Measurements from ENCODE around the gene VWA8.

VWA8 gene

DNA sequence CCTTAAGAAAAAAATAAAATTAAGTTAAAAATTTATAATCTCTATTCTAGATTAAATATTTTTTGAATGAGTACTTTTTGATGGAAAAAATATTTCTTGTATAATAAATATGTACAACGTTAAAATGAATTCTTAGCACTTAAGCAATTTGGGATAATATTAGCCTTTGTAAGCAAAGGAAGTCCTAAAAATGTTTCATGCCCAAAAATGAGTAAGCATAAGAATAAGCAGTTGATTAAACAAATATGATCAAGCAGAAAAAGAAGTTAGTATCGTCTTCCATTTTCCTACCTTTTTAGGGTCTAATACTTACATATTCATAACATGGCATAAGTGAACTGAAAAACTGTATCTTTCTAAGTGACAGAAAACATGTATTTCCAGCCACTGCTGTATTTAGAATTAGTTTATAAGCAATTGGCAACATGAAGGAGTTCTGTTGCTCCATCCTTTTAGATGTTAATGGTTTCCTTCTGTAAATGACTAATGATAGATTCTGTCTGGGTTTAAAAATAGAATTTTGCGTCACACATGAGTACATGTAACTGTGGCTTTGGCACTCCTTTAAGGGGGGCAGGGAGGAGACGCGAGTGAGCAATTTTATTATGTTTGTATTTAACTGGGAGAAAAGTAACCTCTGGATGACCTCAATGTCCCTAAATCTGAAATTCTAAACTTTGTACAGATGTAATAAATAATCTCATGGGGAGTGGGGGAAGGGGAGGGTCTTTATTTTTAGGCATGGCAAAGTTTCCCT lies 266.2 kb downstream of the VWA8 start:
- DNase-seq: no peak
- H3K9me3 ChIP-seq: no peaks in the 10 kb centered on the region
- H3K36me3 ChIP-seq: peaks cover 19% of the 10 kb centered on the region
- TF ChIP-seq, protein P1, sequence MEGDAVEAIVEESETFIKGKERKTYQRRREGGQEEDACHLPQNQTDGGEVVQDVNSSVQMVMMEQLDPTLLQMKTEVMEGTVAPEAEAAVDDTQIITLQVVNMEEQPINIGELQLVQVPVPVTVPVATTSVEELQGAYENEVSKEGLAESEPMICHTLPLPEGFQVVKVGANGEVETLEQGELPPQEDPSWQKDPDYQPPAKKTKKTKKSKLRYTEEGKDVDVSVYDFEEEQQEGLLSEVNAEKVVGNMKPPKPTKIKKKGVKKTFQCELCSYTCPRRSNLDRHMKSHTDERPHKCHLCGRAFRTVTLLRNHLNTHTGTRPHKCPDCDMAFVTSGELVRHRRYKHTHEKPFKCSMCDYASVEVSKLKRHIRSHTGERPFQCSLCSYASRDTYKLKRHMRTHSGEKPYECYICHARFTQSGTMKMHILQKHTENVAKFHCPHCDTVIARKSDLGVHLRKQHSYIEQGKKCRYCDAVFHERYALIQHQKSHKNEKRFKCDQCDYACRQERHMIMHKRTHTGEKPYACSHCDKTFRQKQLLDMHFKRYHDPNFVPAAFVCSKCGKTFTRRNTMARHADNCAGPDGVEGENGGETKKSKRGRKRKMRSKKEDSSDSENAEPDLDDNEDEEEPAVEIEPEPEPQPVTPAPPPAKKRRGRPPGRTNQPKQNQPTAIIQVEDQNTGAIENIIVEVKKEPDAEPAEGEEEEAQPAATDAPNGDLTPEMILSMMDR (IDR thresholded peaks at IDR 0.05; ENCODE audit: low read depth, low read length): no peak
- H3K4me3 ChIP-seq (ENCODE audit: low read depth, low read length): no peak overlapping the region
- H3K27me3 ChIP-seq: no peaks in the 10 kb centered on the region
- peaks cover 14% of the 10 kb centered on the region for H3K4me1 ChIP-seq

DNA sequence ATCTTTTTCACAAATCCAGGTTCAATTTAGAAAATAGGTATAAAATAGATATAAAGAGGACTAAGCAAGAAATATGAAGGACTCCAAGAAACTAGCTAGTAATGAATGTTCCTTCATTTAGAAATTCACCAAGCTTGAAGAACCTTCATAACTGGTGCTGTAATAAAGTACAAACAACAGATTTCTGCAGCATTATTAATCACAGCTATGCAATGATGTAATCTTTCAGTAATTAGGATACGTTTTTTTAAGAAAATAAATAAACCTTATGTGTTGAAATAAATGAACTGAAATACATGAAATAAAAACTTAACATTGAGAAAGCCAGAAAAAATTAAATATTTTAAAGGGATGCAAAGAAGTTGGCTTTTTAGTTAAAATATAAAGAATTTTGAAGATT lies 267.5 kb downstream of the VWA8 start:
- H3K4me3 ChIP-seq (ENCODE audit: low read depth, low read length): no peak overlapping the region
- DNase-seq: no peak
- H3K36me3 ChIP-seq: peaks cover 17% of the 10 kb centered on the region
- no peaks in the 10 kb centered on the region for H3K9me3 ChIP-seq
- no peaks in the 10 kb centered on the region for H3K27me3 ChIP-seq
- TF ChIP-seq, protein P1 (IDR thresholded peaks at IDR 0.05; ENCODE audit: low read depth, low read length): no peak
- peaks cover 14% of the 10 kb centered on the region for H3K4me1 ChIP-seq

DNA sequence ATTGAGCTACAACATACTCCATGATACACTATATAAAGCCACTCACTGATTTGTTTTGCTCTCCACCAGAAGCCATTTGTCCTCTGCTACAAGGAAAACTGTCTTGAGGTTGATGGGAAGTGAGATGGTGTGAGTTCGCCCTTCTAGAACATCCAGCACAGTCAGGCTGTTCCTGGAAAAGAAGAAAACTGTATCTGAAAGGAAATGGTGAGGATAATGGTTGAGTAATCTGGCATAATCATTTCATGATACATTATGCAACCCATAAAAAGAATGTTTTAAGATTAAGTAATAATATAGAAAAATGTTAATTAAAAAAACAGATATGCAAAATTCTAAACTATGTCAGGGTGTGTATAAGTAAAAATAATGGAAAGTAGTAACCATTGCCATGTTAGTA lies 269.6 kb downstream of the VWA8 start:
- DNase-seq: no peak
- Histone ChIP-seq H3K4me1 (peaks cover 10% of the 10 kb centered on the region), H3K36me3 (peaks cover 18% of the 10 kb centered on the region), H3K27me3 (no peaks in the 10 kb centered on the region), H3K9me3 (no peaks in the 10 kb centered on the region), H3K4me3 (ENCODE audit: low read depth, low read length) (no peak overlapping the region)
- TF ChIP-seq, protein P1 (IDR thresholded peaks at IDR 0.05; ENCODE audit: low read depth, low read length): no peak

DNA sequence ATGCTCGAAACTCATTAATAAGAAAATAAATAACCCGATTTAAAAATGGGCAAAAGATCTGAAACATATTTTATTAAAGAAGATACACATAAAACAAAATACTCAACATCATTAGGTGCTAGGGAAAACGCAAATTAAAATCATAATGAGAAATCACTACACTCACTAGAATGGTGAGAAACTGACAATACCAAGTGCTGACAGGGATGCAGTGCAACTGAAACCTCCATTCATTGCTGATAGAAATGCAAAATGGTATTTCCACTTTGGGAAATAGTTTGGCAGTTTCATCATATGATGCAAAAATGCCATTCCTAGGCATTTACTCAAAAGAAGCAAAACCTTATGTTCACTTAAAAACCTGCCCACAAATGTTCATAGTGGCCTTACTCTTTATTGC lies 278.1 kb downstream of the VWA8 start:
- Histone ChIP-seq H3K9me3 (no peaks in the 10 kb centered on the region), H3K4me1 (no peaks in the 10 kb centered on the region)

DNA sequence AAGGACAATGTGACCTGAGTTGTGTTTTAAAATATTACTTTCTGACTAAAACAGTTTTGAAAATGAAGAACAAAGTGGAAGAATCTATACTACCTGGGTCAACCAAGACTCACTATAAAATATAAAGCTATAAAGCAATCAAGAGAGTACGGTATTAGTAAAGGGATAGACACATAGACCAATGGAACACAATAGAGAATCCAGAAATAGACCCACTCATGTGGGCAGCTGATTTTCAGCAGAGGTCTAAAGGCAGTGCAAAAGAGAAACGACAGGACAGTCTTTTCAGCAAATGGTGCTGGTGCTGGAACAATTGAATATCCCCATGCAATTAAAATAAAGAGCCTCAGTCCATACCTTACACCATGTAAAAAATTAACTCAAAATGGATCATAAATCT lies 278.9 kb downstream of the VWA8 start:
- Histone ChIP-seq H3K27me3 (no peaks in the 10 kb centered on the region), H3K9me3 (no peaks in the 10 kb centered on the region), H3K36me3 (peaks cover 16% of the 10 kb centered on the region), H3K4me1 (no peaks in the 10 kb centered on the region), H3K4me3 (ENCODE audit: low read depth, low read length) (no peak overlapping the region)
- TF ChIP-seq, protein P1 (IDR thresholded peaks at IDR 0.05; ENCODE audit: low read depth, low read length): no peak
- DNase-seq: no peak

More for the DNA sequence above, 278.1 kb downstream of the VWA8 start:
- TF ChIP-seq, protein P1 (IDR thresholded peaks at IDR 0.05; ENCODE audit: low read depth, low read length): no peak
- DNase-seq: no peak
- no peaks in the 10 kb centered on the region for H3K27me3 ChIP-seq
- H3K36me3 ChIP-seq: peaks cover 16% of the 10 kb centered on the region
- H3K4me3 ChIP-seq (ENCODE audit: low read depth, low read length): no peak overlapping the region

DNA sequence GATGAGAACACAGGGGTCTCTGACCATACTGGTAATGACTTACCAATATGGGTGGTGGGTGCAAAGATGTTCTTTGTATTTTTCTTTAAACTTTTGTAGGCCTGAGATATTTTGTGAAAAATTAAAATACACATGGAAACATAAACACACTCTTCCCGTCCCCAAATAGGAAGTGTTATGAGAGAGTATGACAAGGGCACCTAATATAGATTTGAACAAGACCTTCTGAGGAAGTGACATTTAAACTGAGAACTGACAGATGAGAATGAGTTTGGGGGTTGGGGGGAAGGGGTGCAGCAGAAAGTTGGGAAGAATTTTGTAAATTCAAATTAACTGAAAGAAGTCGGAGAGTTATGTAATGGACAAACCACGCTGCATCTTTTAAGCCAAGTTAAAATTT lies 279.3 kb downstream of the VWA8 start:
- no peak overlapping the region for H3K4me3 ChIP-seq (ENCODE audit: low read depth, low read length)
- H3K4me1 ChIP-seq: no peaks in the 10 kb centered on the region
- no peaks in the 10 kb centered on the region for H3K27me3 ChIP-seq
- no peak for DNase-seq
- peaks cover 16% of the 10 kb centered on the region for H3K36me3 ChIP-seq
- H3K9me3 ChIP-seq: no peaks in the 10 kb centered on the region
- TF ChIP-seq, protein P1 (IDR thresholded peaks at IDR 0.05; ENCODE audit: low read depth, low read length): no peak
